ENCODE measurements around the gene POLE2.
"Not testable (repeated sequence)": the region's sequence is repeated elsewhere in the genome, so short reads cannot be mapped to it uniquely, and the experiment has no call there.

The POLE2 gene

GRCh38 chr14:49659526-49660455 lies 28.2 kb downstream of the POLE2 start:
- FAIRE-seq, result no peak

- FAIRE-seq, result not testable (repeated sequence)
Measured at GRCh38 chr14:49657500-49657899, 30.5 kb downstream of the POLE2 start.

- FAIRE-seq, result peak; percentile 76
Measured at GRCh38 chr14:49654511-49654910, 33.5 kb downstream of the POLE2 start.

- FAIRE-seq, result peak; percentile 8
Measured at GRCh38 chr14:49653508-49653907, 34.5 kb downstream of the POLE2 start.

- no peak for FAIRE-seq
Measured at GRCh38 chr14:49642163-49642562, 45.9 kb downstream of the POLE2 start.

- no peak for FAIRE-seq
Measured at GRCh38 chr14:49641697-49642129, 46.3 kb downstream of the POLE2 start.

- FAIRE-seq, result no peak
Measured at GRCh38 chr14:49640540-49641417, 47.2 kb downstream of the POLE2 start.

- FAIRE-seq, result no peak
Measured at GRCh38 chr14:49637534-49638078, 50.4 kb downstream of the POLE2 start.

GRCh38 chr14:49636866-49637265 lies 51.1 kb downstream of the POLE2 start:
- no peak for FAIRE-seq

GRCh38 chr14:49634547-49635334 lies 53.3 kb downstream of the POLE2 start, which contains the start of gene DNAAF2:
DNAAF2 (minus strand) TSS chr14:49635244; CDS start chr14:49635149, 95 bp downstream.
- FAIRE-seq, result no peak

- no peak for FAIRE-seq
Measured at GRCh38 chr14:49633640-49634546, 54.1 kb downstream of the POLE2 start.

GRCh38 chr14:49623941-49624839 lies 63.8 kb downstream of the POLE2 start:
- no peak for FAIRE-seq

GRCh38 chr14:49623387-49623786 lies 64.6 kb downstream of the POLE2 start:
- no peak for FAIRE-seq

- no peak for FAIRE-seq
Measured at GRCh38 chr14:49622022-49622607, 65.9 kb downstream of the POLE2 start.

GRCh38 chr14:49621114-49621881 lies 66.7 kb downstream of the POLE2 start:
- FAIRE-seq, result no peak

- FAIRE-seq, result no peak
Measured at GRCh38 chr14:49620182-49621113, 67.6 kb downstream of the POLE2 start, which contains the start of the genes MGAT2 and RPL36AL. MGAT2 (plus strand) TSS chr14:49620799; CDS start chr14:49621269, 470 bp downstream. RPL36AL (minus strand) TSS chr14:49620626; CDS start chr14:49619104, 1,522 bp downstream.

GRCh38 chr14:49619730-49620129 lies 68.3 kb downstream of the POLE2 start:
- FAIRE-seq, result no peak

Data from endometrium (tissue), 2 donors.